ENCODE results near the gene TMEM201. TPM values are rescaled to one million over a fixed set of nuclear protein-coding genes. Genes with fewer than 3 reads are reported as not detected.

Gene TMEM201
- total and polyA plus RNA-seq, 2 of the 8 experiments (the other 6 are each of a cell fraction or from before 2014, with no cell fraction given) = 8.2 to 27.1 TPM

DNA sequence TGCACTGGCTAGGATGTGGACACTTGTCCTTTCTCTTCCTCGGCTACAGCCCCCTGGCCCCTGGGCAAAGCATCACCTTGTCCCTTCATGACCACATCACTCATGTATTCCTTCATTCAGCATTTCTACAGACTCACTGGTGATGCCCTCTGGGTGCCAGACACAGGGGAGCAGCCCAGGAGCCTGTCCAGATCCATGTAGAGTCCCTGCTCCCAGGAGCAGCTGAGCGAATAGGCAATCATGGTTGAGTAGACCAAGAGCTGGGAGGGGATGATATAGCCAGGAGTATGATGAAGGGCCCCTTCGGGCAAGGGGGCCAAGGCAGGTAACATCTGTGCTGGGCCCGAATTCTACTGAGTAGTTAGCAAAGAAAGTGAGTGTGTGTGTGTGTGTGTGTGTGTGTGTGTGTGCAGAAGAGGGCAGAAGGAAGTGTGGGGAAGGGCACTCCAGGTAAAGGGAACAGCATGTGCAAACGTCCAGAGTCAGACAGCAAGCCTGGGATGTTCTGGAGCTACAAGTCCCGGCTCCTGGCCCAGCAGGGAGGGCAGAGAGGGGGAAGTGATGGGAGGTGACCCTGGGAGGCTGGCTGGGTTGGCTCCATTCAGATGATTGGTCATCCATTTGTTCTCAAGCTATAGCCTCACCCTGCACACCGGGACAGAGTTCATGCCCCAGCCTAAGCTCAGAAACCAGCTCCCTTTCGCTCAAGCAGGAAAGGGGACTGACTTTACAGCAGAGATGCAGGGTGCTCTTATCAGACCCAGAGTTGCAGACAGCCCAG, 41.8 kb downstream of the TMEM201 start (continued):
- no peak for TF ChIP-seq CBX5 (IDR thresholded peaks at IDR 0.05; ENCODE audit: low read depth, low read length)
- no peak for TF ChIP-seq SRF (IDR thresholded peaks at IDR 0.05; ENCODE audit: low read depth, low read length)
- no peak for TF ChIP-seq SIRT6 (IDR thresholded peaks at IDR 0.05; ENCODE audit: low read length)
